ENCODE measurements around the gene LEP. TPM values are rescaled to one million over a fixed set of nuclear protein-coding genes. Genes with fewer than 3 reads are reported as not detected.
"Not testable (repeated sequence)": the region's sequence is repeated elsewhere in the genome, so short reads cannot be mapped to it uniquely, and the experiment has no call there.

The LEP gene
- total RNA-seq, 1 experiment from 2014 or later = not detected

- no peak overlapping the region for H3K23ac ChIP-seq (ENCODE audit: insufficient read length, low read depth, low read length)
- Mint-ChIP-seq H3K9me3 (peaks cover 12 to 17% of the 10 kb centered on the region in 2 experiments), H3K27me3 (ENCODE audit: low read depth) (peaks cover 17% of the 10 kb centered on the region), H3K4me3 (no peak overlapping the region), H3K36me3 (ENCODE audit: insufficient read depth in 1 of 3, low read depth in 3 of 3) (peaks cover 11 to 23% (median 15%) of the 10 kb centered on the region in 3 experiments), H3K4me1 (peaks cover 15 to 17% of the 10 kb centered on the region in 2 experiments), H3K27ac (no peak overlapping the region)
- no peak overlapping the region for H4K91ac ChIP-seq (ENCODE audit: insufficient read length, low read depth, low read length)
- no peak overlapping the region for H3K14ac ChIP-seq (ENCODE audit: insufficient read depth, low read length)
- H3K23me2 ChIP-seq (ENCODE audit: insufficient read length, low read depth, low read length, poor library complexity, severe bottlenecking) = no peaks in the 10 kb centered on the region
- H3K4me1 ChIP-seq (ENCODE audit: insufficient read depth, low read length) = no peaks in the 10 kb centered on the region
- no peak overlapping the region for H2BK120ac ChIP-seq (ENCODE audit: low read depth, low read length, poor library complexity, severe bottlenecking)
- no peak overlapping the region for H3K9ac ChIP-seq (ENCODE audit: extremely low read depth, insufficient read length, low read length)
- no peak overlapping the region for H2BK20ac ChIP-seq (ENCODE audit: low read depth, low read length, poor library complexity, severe bottlenecking)
- no peak overlapping the region for H2BK5ac ChIP-seq (ENCODE audit: insufficient read length, low read length)
- H3K18ac ChIP-seq (ENCODE audit: insufficient read length, low read depth, low read length) = no peak overlapping the region
- no peaks in the 10 kb centered on the region for H3K79me2 ChIP-seq (ENCODE audit: insufficient read depth, low read length)
- no peak overlapping the region for H3K56ac ChIP-seq (ENCODE audit: insufficient read length, low read depth, low read length)
- no peak overlapping the region for H2BK15ac ChIP-seq (ENCODE audit: low read depth, low read length)
- no peak overlapping the region for H4K8ac ChIP-seq (replicated peaks; ENCODE audit: insufficient read length, low read depth, low read length)
- H3K27me3 ChIP-seq (ENCODE audit: insufficient read depth, low read length) = no peaks in the 10 kb centered on the region
- no peaks in the 10 kb centered on the region for H3K9me3 ChIP-seq (ENCODE audit: control insufficient read depth, low read depth, low read length)
- no peak for TF ChIP-seq CTCF (conservative IDR thresholded peaks at IDR 0.05)
- no peak overlapping the region for H3K4ac ChIP-seq (ENCODE audit: low read depth, low read length)
- no peak overlapping the region for H2BK12ac ChIP-seq (ENCODE audit: insufficient read length, low read depth, low read length)
- no peak overlapping the region for H4K5ac ChIP-seq (ENCODE audit: insufficient read length, low read depth, low read length)
- H3K79me1 ChIP-seq (ENCODE audit: insufficient read depth, low read depth, low read length, poor library complexity, severe bottlenecking) = no peaks in the 10 kb centered on the region
- no peak overlapping the region for H2AK5ac ChIP-seq (ENCODE audit: insufficient read length, low read length)
- H3K4me2 ChIP-seq (ENCODE audit: insufficient read depth, insufficient read length, low read length) = no peak overlapping the region
- H2AFZ ChIP-seq (ENCODE audit: low read length) = no peak overlapping the region
- H4K20me1 ChIP-seq (ENCODE audit: control insufficient read depth, insufficient read depth, insufficient read length) = no peaks in the 10 kb centered on the region
- no CpG with 5 or more reads among the region's 6 CpGs for WGBS (ENCODE audit: extremely low coverage, insufficient read length, low lambda C conversion rate)
- H3T11ph ChIP-seq (ENCODE audit: low read length) = no peak overlapping the region
- no peak overlapping the region for H3K27ac ChIP-seq (ENCODE audit: insufficient read length, low read depth, low read length)
- DNase-seq = no peak
These were observed 38.1 kb downstream of the LEP start for GRCh38 chr7:128279124-128279713.

GRCh38 chr7:128280451-128280850, 39.4 kb downstream of the LEP start:
- H3K27ac Mint-ChIP-seq; H4K20me1 ChIP-seq (ENCODE audit: control insufficient read depth, insufficient read depth, insufficient read length); H2BK15ac ChIP-seq (ENCODE audit: low read depth, low read length); H2BK20ac ChIP-seq (ENCODE audit: low read depth, low read length, poor library complexity, severe bottlenecking); H3K27me3 ChIP-seq (ENCODE audit: insufficient read depth, low read length); H3K4me1 ChIP-seq (ENCODE audit: insufficient read depth, low read length); H3K9ac ChIP-seq (ENCODE audit: extremely low read depth, insufficient read length, low read length); H2BK12ac ChIP-seq (ENCODE audit: insufficient read length, low read depth, low read length); H2BK5ac ChIP-seq (ENCODE audit: insufficient read length, low read length); H3K79me2 ChIP-seq (ENCODE audit: insufficient read depth, low read length); H3K56ac ChIP-seq (ENCODE audit: insufficient read length, low read depth, low read length); H3K23ac ChIP-seq (ENCODE audit: insufficient read length, low read depth, low read length); H4K5ac ChIP-seq (ENCODE audit: insufficient read length, low read depth, low read length); H3K23me2 ChIP-seq (ENCODE audit: insufficient read length, low read depth, low read length, poor library complexity, severe bottlenecking); H3K4me2 ChIP-seq (ENCODE audit: insufficient read depth, insufficient read length, low read length); H3T11ph ChIP-seq (ENCODE audit: low read length); H2AK5ac ChIP-seq (ENCODE audit: insufficient read length, low read length); H3K4me3 Mint-ChIP-seq; H3K9me3 ChIP-seq (ENCODE audit: control insufficient read depth, low read depth, low read length); H4K91ac ChIP-seq (ENCODE audit: insufficient read length, low read depth, low read length); H2AFZ ChIP-seq (ENCODE audit: low read length); H4K8ac ChIP-seq (replicated peaks; ENCODE audit: insufficient read length, low read depth, low read length); H3K4ac ChIP-seq (ENCODE audit: low read depth, low read length); H3K79me1 ChIP-seq (ENCODE audit: insufficient read depth, low read depth, low read length, poor library complexity, severe bottlenecking); H3K18ac ChIP-seq (ENCODE audit: insufficient read length, low read depth, low read length); DNase-seq; H3K27me3 Mint-ChIP-seq (ENCODE audit: low read depth); H2BK120ac ChIP-seq (ENCODE audit: low read depth, low read length, poor library complexity, severe bottlenecking); H3K14ac ChIP-seq (ENCODE audit: insufficient read depth, low read length); H3K27ac ChIP-seq (ENCODE audit: insufficient read length, low read depth, low read length): not testable (repeated sequence)
- peaks cover 12 to 17% of the 10 kb centered on the region in 2 experiments for H3K9me3 Mint-ChIP-seq
- peaks cover 8 to 10% of the 10 kb centered on the region in 2 experiments; a peak in 3 of 4 replicates for H3K4me1 Mint-ChIP-seq
- peaks cover 11 to 23% (median 16%) of the 10 kb centered on the region in 3 experiments for H3K36me3 Mint-ChIP-seq (ENCODE audit: insufficient read depth in 1 of 3, low read depth in 3 of 3)
- no CpG with 5 or more reads among the region's 1 CpG for WGBS (ENCODE audit: extremely low coverage, insufficient read length, low lambda C conversion rate)

Data from H9 (cell line).